ENCODE measurements around the gene CCDC40.

CCDC40 gene

GRCh38 chr17:80051681-80052080 lies 15.2 kb downstream of the CCDC40 start:
- no peak for DNase-seq

GRCh38 chr17:80053102-80053501 lies 16.7 kb downstream of the CCDC40 start:
- DNase-seq: no peak

- no peak for DNase-seq
These were observed 19.2 kb downstream of the CCDC40 start for GRCh38 chr17:80055597-80055996.

- DNase-seq: no peak
These were observed 22.0 kb downstream of the CCDC40 start for GRCh38 chr17:80058311-80058955.

GRCh38 chr17:80060644-80061043 lies 24.2 kb downstream of the CCDC40 start:
- DNase-seq: no peak

GRCh38 chr17:80061421-80061820 lies 25.0 kb downstream of the CCDC40 start:
- no peak for DNase-seq

GRCh38 chr17:80063830-80064585 lies 27.6 kb downstream of the CCDC40 start:
- no peak for DNase-seq

- no peak for DNase-seq
These were observed 28.3 kb downstream of the CCDC40 start for GRCh38 chr17:80064696-80065095.

GRCh38 chr17:80065478-80066170 lies 29.2 kb downstream of the CCDC40 start:
- DNase-seq: no peak

- no peak for DNase-seq
These were observed 31.0 kb downstream of the CCDC40 start for GRCh38 chr17:80067393-80067986.

- no peak for DNase-seq
These were observed 32.1 kb downstream of the CCDC40 start for GRCh38 chr17:80068301-80069222.

GRCh38 chr17:80070375-80071115 lies 34.1 kb downstream of the CCDC40 start:
- no peak for DNase-seq

GRCh38 chr17:80071116-80071841 lies 34.8 kb downstream of the CCDC40 start:
- DNase-seq: no peak

- no peak for DNase-seq
These were observed 36.0 kb downstream of the CCDC40 start for GRCh38 chr17:80072410-80072809.

GRCh38 chr17:80080081-80080480 lies 43.6 kb downstream of the CCDC40 start:
- DNase-seq: no peak

- DNase-seq: no peak
These were observed 45.2 kb downstream of the CCDC40 start for GRCh38 chr17:80081596-80081995.

- peak; percentile 75 for DNase-seq
These were observed 46.1 kb downstream of the CCDC40 start for GRCh38 chr17:80082403-80083135.

- DNase-seq: no peak
These were observed 46.8 kb downstream of the CCDC40 start for GRCh38 chr17:80083136-80083661.

- DNase-seq: no peak
These were observed 48.3 kb downstream of the CCDC40 start for GRCh38 chr17:80084773-80085172.

- DNase-seq: no peak
These were observed 49.6 kb downstream of the CCDC40 start for GRCh38 chr17:80086081-80086480.
